DND-41 (cell line): ENCODE data around the gene CHAC1.
"Not testable (repeated sequence)": the region's sequence is repeated elsewhere in the genome, so short reads cannot be mapped to it uniquely, and the experiment has no call there.

Source experiments
- ATAC-seq: fragments of 200-7000 bp; cut with Tn5 transposase; 3 replicates; pipeline ENCODE4 v1.9.1; 2021; ENCODE audit warnings: low read depth; ENCODE audit not compliant: insufficient read depth
- DNase-seq: peaks from one replicate; pipeline ENCODE4 v3.0.0-alpha.2; 2020
- H2AFZ ChIP-seq: 2 replicates; pipeline ENCODE4 v1.6.0; 2012; ENCODE audit warnings: low read depth, low read length
- H3K27ac ChIP-seq: 2 replicates; pipeline ENCODE4 v1.5.1; 2012; ENCODE audit warnings: low read length, inconsistent platforms
- H3K27me3 ChIP-seq: fragments of 200-600 bp; sonication (generic); 2 replicates; pipeline ENCODE4 v1.6.0; 2012; ENCODE audit warnings: low read length, mild to moderate bottlenecking, inconsistent platforms; ENCODE audit not compliant: insufficient read depth, poor library complexity
- H3K36me3 ChIP-seq: 2 replicates; pipeline ENCODE4 v1.5.1; 2012; ENCODE audit warnings: low read length, inconsistent platforms; ENCODE audit not compliant: insufficient read depth
- H3K4me1 ChIP-seq: 2 replicates; pipeline ENCODE4 v1.5.1; 2012; ENCODE audit warnings: mild to moderate bottlenecking, low read length; ENCODE audit not compliant: insufficient read depth
- H3K4me2 ChIP-seq: 2 replicates; pipeline ENCODE4 v1.6.0; 2012; ENCODE audit warnings: mild to moderate bottlenecking, moderate library complexity, low read length, inconsistent platforms; ENCODE audit not compliant: insufficient read depth
- H3K4me3 ChIP-seq, 2 experiments: fragments of 200-600 bp in 1 of 2; shearing (Covaris generic) in 1 of 2; 2 replicates each; pipeline ENCODE4 v1.5.1; 2012 to 2016; ENCODE audit warnings: inconsistent platforms in 2 of 2, low read length in 2 of 2, mild to moderate bottlenecking in 2 of 2, low read depth in 1 of 2, moderate library complexity in 1 of 2
- H3K79me2 ChIP-seq: 2 replicates; pipeline ENCODE4 v1.6.0; 2012; ENCODE audit warnings: low read length, inconsistent platforms; ENCODE audit not compliant: insufficient read depth
- H3K9ac ChIP-seq: 2 replicates; pipeline ENCODE4 v1.6.0; 2012; ENCODE audit warnings: low read depth, mild to moderate bottlenecking, inconsistent platforms, low read length, moderate library complexity
- H3K9me3 ChIP-seq: 2 replicates; pipeline ENCODE4 v1.5.1; 2012; ENCODE audit warnings: low read length, moderate library complexity, mild to moderate bottlenecking, inconsistent platforms; ENCODE audit not compliant: insufficient read depth, severe bottlenecking
- H4K20me1 ChIP-seq: 2 replicates; pipeline ENCODE4 v1.6.0; 2012; ENCODE audit warnings: low read length; ENCODE audit not compliant: insufficient read depth
- EZH2 ChIP-seq: IDR thresholded peaks from 3 replicates; pipeline ENCODE4 v1.6.1; 2012; ENCODE audit warnings: borderline replicate concordance, low read depth, mild to moderate bottlenecking, moderate library complexity, low read length, inconsistent platforms; ENCODE audit not compliant: severe bottlenecking
- TF ChIP-seq, protein P1 (sequence below): IDR thresholded peaks from 2 replicates; pipeline ENCODE4 v1.5.1; 2012; ENCODE audit warnings: borderline replicate concordance, low read length, moderate library complexity, mild to moderate bottlenecking; ENCODE audit not compliant: poor library complexity, severe bottlenecking; ENCODE audit errors: extremely low read depth

The CHAC1 gene

DNA sequence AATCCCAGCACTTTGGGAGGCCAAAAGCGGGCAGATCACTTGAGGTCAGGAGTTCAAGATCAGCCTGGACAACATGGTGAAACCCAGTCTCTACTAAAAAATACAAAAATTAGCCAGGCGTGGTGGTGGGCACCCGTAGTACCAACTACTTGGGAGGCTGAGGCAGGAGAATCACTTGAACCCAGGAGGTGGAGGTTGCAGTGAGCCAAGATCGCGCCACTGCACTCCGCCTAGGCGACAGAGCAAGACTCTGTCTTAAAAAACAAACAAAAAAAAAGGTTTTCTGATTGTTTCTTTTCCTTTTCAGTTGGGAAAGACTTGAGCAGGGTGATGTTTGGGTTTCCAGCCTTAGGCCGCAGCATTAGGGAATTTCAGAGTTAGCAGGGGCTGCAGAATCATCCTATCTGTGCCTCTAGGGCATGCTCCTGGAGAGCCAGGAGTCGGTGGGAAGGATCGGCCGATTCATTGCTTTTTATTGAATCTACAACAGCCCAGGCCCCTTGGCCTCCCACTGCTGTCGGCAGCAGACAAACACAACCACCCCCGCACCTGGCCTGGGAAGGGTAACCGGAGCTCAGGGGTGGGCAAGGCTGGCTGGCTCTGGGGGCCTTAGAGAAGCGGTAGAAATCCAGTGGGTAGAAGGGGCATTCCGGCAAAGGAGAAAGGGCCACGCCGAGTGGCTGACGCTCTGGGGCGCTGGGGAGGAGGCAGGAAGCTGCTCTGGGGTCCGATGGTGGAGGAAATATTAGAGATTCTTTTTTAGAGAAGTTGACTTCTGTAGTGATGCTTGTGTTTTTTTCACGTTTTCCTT lies 6.3 kb downstream of the CHAC1 start:
- Histone ChIP-seq H3K4me1 (no peaks in the 10 kb centered on the region), H3K36me3 (no peaks in the 10 kb centered on the region), H2AFZ (no peak overlapping the region), H3K9me3 (no peaks in the 10 kb centered on the region), H3K27ac (no peak overlapping the region), H3K4me2 (no peak overlapping the region), H3K27me3 (no peaks in the 10 kb centered on the region), H4K20me1 (no peaks in the 10 kb centered on the region), H3K4me3 (no peak overlapping the region), H3K9ac (no peak overlapping the region), H3K79me2 (no peaks in the 10 kb centered on the region)
- no peak for TF ChIP-seq EZH2
- TF ChIP-seq, protein P1, sequence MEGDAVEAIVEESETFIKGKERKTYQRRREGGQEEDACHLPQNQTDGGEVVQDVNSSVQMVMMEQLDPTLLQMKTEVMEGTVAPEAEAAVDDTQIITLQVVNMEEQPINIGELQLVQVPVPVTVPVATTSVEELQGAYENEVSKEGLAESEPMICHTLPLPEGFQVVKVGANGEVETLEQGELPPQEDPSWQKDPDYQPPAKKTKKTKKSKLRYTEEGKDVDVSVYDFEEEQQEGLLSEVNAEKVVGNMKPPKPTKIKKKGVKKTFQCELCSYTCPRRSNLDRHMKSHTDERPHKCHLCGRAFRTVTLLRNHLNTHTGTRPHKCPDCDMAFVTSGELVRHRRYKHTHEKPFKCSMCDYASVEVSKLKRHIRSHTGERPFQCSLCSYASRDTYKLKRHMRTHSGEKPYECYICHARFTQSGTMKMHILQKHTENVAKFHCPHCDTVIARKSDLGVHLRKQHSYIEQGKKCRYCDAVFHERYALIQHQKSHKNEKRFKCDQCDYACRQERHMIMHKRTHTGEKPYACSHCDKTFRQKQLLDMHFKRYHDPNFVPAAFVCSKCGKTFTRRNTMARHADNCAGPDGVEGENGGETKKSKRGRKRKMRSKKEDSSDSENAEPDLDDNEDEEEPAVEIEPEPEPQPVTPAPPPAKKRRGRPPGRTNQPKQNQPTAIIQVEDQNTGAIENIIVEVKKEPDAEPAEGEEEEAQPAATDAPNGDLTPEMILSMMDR: no peak
- ATAC-seq: no peak
- DNase-seq: no peak

DNA sequence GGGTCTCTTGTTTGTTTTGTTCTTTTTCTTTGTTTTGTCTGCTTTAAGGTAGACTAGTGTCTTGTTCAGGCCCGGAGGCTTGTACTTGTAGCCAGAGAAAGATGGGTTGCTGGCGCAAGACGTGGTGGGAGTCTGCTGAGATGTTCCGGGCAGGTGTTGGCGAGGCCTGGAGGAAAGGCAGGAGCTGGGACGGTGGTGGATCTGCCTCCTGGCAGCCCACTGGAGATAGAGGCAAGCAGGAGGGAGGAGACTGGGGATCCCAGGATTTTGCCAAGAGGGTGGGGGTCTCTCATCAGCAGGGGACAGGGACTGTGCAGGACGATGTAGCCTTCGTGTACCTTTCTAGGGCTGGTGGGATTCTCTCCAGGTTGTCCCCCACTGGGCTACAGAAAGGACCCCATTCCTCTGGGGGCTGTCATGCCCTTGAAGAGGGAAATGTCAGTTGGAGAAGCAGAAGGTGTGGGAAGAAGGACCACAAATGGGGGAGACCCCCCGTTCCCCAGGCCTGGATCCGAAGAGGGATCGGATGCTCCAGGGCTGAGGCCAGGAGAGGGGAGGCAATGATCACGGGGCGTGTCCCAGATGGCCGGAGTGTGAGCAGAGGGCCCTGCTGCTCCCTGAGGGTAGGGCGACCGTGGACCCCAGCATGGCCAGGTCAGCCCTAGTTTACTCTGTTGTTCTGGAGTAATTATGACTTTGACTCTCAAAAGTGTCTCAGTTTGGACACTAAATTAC lies 7.0 kb downstream of the CHAC1 start:
- ATAC-seq (no peak), DNase-seq (no peak)
- Histone ChIP-seq H3K79me2 (no peaks in the 10 kb centered on the region), H2AFZ (no peak overlapping the region), H3K4me3 (no peak overlapping the region), H3K4me2 (no peak overlapping the region), H3K27me3 (no peaks in the 10 kb centered on the region), H3K9me3 (no peaks in the 10 kb centered on the region), H3K4me1 (no peaks in the 10 kb centered on the region), H3K27ac (no peak overlapping the region), H4K20me1 (no peaks in the 10 kb centered on the region), H3K36me3 (no peaks in the 10 kb centered on the region), H3K9ac (no peak overlapping the region)
- TF ChIP-seq EZH2: no peak
- TF ChIP-seq, protein P1: no peak

DNA sequence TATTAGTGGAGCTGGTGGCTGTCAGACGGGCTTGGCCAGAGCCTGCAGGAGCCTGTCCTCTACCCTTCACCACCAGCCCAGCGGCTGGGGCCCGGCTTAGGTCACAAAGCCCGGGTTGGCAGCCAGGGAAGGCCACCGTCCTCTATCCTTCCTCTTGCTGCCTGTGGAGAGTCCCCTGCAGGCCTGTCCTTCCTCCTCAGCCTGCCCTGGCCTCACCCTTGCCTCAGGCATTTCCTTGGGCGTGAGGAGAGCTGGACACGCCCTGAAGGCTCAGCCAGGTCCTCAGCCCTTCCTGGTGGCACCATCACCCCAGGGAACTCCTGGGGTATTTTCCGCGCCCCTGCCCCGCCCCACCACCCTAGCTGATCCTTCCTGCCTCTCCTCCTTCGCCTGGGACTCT lies 7.7 kb downstream of the CHAC1 start:
- no peaks in the 10 kb centered on the region for H3K9me3 ChIP-seq
- H3K27ac ChIP-seq: no peak overlapping the region
- no peaks in the 10 kb centered on the region for H3K79me2 ChIP-seq
- ATAC-seq: no peak
- H3K4me3 ChIP-seq: no peak overlapping the region
- H4K20me1 ChIP-seq: no peaks in the 10 kb centered on the region
- no peak overlapping the region for H3K9ac ChIP-seq
- H3K36me3 ChIP-seq: no peaks in the 10 kb centered on the region
- no peak overlapping the region for H2AFZ ChIP-seq
- no peak for TF ChIP-seq EZH2
- TF ChIP-seq, protein P1: no peak
- no peaks in the 10 kb centered on the region for H3K4me1 ChIP-seq
- H3K27me3 ChIP-seq: no peaks in the 10 kb centered on the region
- no peak overlapping the region for H3K4me2 ChIP-seq
- DNase-seq: no peak

DNA sequence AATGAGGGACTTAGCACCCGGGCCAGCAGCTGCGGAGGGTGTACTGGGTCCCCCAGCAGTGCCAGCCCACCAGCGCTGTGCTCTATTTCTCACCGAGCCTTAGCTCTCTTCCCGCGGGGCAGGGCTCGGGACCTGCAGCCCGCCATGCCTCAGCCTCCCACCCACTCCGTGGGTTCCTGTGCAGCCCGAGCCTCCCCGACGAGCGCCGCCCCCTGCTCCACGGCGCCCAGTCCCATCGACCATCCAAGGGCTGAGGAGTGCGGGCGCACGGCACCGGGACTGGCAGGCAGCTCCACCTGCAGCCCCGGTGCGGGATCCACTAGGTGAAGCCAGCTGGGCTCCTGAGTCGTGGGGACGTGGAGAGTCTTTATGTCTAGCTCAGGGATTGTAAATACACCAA lies 8.5 kb downstream of the CHAC1 start:
- DNase-seq, H3K79me2 ChIP-seq, H3K27ac ChIP-seq, ATAC-seq, H3K27me3 ChIP-seq, H3K9me3 ChIP-seq, H3K9ac ChIP-seq, H3K4me2 ChIP-seq, H3K4me1 ChIP-seq, H3K4me3 ChIP-seq, H3K36me3 ChIP-seq, H2AFZ ChIP-seq, H4K20me1 ChIP-seq: not testable (repeated sequence)

DNA sequence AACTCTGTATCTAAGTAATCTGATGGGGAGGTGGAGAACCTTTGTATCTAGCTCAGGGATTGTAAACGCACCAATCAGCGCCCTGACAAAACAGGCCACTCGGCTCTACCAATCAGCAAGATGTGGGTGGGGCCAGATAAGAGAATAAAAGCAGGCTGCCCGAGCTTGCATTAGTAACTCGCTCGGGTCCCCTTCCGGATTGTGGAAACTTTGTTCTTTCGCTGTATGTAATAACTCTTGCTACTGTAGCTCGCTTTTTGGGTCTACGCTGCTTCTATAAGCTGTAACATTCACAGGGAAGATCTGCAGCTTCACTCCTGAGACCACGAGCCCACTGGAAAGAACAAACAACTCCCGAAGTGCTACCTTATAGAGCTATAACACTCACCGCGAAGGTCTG lies 9.0 kb downstream of the CHAC1 start:
- H3K27me3 ChIP-seq, H3K36me3 ChIP-seq, H4K20me1 ChIP-seq, DNase-seq, H3K79me2 ChIP-seq, H3K4me2 ChIP-seq, H2AFZ ChIP-seq, H3K9ac ChIP-seq, H3K4me3 ChIP-seq, ATAC-seq, H3K4me1 ChIP-seq, H3K9me3 ChIP-seq, H3K27ac ChIP-seq: not testable (repeated sequence)
